Measurements from ENCODE around the gene GIT1.
A peak's percentile ranks its signal among the peaks of the same experiment; 100 is the strongest.

The GIT1 gene

DNA sequence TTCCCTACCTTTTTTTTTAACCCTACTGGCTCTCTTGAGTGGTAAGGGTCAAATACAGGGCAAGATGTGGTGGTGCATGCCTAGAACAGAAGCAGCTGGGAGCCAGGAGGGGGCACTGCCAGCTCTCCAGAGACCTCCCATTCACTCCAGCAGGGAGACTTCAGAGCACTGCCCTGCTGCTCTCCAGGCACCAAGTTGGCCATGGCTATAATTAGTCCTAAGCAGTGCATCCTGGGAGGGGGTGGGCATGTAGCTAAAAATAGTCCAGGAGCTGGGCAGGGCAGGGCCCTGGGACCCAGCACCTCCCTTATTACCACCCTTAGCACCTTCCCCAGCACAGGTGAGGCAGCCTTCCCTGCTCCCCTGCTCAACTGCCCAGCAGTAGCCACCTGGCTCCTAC lies 29.8 kb upstream of the GIT1 start:
- Mint-ChIP-seq H3K4me3 (no peak overlapping the region), H3K4me1 (peaks cover 50% of the 10 kb centered on the region), H3K9me3 (no peaks in the 10 kb centered on the region), H3K27ac (no peak overlapping the region), H3K36me3 (no peaks in the 10 kb centered on the region), H3K27me3 (no peaks in the 10 kb centered on the region)

GRCh38 chr17:29618272-29619065 lies 29.0 kb upstream of the GIT1 start:
- Mint-ChIP-seq H3K27me3 (no peaks in the 10 kb centered on the region), H3K4me3 (peak overlapping the region; percentile 86), H3K9me3 (no peaks in the 10 kb centered on the region), H3K4me1 (peaks cover 49% of the 10 kb centered on the region), H3K36me3 (no peaks in the 10 kb centered on the region), H3K27ac (peak overlapping the region; percentile 17)

- no peaks in the 10 kb centered on the region for H3K9me3 Mint-ChIP-seq
- H3K27me3 Mint-ChIP-seq = no peaks in the 10 kb centered on the region
- peak overlapping the region; percentile 73 for H3K27ac Mint-ChIP-seq
- no peaks in the 10 kb centered on the region for H3K36me3 Mint-ChIP-seq
- H3K4me1 Mint-ChIP-seq = peaks cover 41% of the 10 kb centered on the region
- H3K4me3 Mint-ChIP-seq = peak overlapping the region; percentile 86
These were observed 28.2 kb upstream of the GIT1 start for GRCh38 chr17:29617481-29618271.

DNA sequence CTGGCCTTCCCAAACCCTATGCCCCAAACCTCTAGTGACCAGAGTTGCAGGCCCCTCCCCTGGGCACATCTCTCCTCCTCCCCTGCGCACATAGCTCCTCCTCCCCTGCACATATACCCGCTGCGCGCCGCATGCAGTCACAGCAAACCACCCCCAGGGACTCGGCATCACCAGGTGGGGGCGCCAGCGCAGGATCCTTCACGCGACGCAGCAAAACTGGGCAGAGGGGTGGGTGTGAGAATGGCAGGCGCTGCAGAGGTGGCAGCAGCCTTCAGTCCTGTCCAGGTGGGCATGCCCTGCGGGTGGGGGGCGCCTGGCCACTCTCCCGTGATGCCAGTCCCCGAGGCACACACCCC lies 27.7 kb upstream of the GIT1 start:
- peak overlapping the region; percentile 86 for H3K4me3 Mint-ChIP-seq
- peak overlapping the region; percentile 73 for H3K27ac Mint-ChIP-seq
- no peaks in the 10 kb centered on the region for H3K27me3 Mint-ChIP-seq
- no peaks in the 10 kb centered on the region for H3K36me3 Mint-ChIP-seq
- H3K4me1 Mint-ChIP-seq = peaks cover 40% of the 10 kb centered on the region
- no peaks in the 10 kb centered on the region for H3K9me3 Mint-ChIP-seq

DNA sequence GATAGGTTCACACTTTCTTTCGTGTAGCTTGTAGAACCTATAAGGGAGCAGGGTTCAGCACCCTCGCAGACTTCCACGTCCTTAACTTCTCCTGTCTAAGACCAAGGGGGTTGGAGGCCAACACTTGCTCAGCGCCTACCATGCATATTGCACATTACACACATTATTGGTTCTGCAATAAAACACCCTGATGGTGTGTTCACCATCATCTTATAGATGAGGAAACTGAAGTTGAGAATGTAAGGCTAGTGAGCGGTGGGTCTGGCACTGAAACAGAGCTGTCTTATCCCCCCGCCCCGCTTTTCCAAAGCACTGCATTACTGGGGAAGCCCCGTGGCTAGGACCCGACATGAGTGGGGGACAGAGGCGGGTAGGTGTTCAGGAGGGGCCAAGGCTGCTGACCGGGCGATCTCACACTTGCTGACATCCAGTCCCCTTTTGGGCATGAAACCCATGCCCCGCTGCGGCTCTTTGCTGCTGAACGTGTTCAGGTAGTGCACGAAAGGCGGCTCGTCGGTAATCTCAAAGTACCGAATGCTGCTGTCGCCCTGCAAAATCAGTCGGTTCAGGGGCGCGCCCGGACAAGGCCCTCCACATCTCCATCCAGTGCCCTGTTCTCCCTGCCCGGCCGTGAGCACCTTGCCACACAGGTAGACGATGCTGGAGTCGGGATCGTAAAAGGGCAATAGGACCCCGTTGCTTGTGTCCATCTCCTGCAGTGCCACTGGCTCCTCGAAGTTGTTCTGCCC lies 27.0 kb upstream of the GIT1 start:
- Mint-ChIP-seq H3K27me3 (no peaks in the 10 kb centered on the region), H3K36me3 (no peaks in the 10 kb centered on the region), H3K4me3 (peak overlapping the region; percentile 86), H3K4me1 (peaks cover 37% of the 10 kb centered on the region), H3K27ac (peak overlapping the region; percentile 73), H3K9me3 (no peaks in the 10 kb centered on the region)

DNA sequence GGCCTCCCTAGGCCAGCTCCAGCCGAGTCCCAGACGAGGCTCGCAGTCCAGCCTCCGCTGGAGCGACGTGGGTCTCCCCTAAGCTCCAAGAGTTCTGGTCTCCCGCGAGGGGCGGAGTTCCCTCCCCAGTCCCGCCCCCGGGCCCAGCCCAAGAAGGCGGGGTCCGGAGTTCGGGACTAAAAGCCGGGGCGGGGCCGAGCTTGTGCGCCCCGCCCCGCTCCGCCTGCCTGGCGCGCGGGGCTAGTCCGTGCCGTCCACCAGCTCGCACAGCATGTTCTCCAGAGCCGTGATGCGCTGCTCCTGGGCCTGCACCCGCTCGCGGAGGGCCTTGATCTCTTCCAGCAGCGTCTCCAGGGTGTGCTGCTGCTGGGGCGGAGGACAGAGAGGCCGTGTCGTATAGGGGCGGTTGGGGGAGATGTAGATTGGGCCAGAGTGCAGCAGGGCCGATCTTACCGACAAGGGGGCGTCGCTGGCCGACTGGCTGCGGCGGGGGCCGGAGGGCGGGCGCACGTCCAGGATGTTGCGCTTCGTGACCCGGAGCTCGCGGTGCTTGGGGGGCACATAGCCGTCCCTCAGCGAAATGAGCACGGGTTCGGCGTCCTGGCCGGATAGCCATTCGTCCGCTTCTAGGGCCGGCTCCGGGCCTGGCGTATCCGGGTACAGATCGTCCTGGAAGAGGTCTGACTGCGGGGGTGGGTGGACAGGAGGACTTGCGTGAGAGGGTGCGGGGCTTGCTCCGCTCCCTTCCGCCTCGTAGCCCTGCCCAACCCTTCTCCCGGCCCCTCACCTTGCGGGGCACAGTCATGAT lies 26.2 kb upstream of the GIT1 start:
- H3K27me3 Mint-ChIP-seq = no peaks in the 10 kb centered on the region
- H3K9me3 Mint-ChIP-seq = no peaks in the 10 kb centered on the region
- H3K4me1 Mint-ChIP-seq = peaks cover 32% of the 10 kb centered on the region
- H3K4me3 Mint-ChIP-seq = peak overlapping the region; percentile 86
- no peaks in the 10 kb centered on the region for H3K36me3 Mint-ChIP-seq
- peak overlapping the region; percentile 17 for H3K27ac Mint-ChIP-seq

DNA sequence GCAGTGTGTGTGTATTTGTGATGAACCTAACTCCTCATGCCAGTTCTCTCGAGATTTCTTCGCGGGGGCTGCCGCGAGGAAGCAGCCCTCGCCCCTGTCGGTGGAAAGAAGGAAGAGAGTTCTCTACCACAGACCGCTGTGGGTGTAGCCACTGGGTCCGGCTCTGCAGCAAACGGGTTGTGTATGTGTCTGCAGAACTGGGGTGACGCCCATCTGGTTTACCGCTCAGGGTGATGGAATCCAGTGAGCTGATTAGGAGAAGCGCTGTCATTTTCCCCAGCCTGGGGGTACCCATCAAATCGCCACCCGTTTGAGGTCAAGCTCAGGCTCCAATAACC lies 25.6 kb upstream of the GIT1 start:
- no peak overlapping the region for H3K27ac Mint-ChIP-seq
- no peaks in the 10 kb centered on the region for H3K9me3 Mint-ChIP-seq
- H3K4me1 Mint-ChIP-seq = peaks cover 32% of the 10 kb centered on the region
- no peaks in the 10 kb centered on the region for H3K36me3 Mint-ChIP-seq
- H3K4me3 Mint-ChIP-seq = peak overlapping the region; percentile 86
- no peaks in the 10 kb centered on the region for H3K27me3 Mint-ChIP-seq

GRCh38 chr17:29614349-29615047 lies 25.1 kb upstream of the GIT1 start:
- Mint-ChIP-seq H3K27me3 (no peaks in the 10 kb centered on the region), H3K9me3 (no peaks in the 10 kb centered on the region), H3K4me3 (peak overlapping the region; percentile 86), H3K4me1 (peaks cover 32% of the 10 kb centered on the region), H3K36me3 (no peaks in the 10 kb centered on the region), H3K27ac (no peak overlapping the region)

DNA sequence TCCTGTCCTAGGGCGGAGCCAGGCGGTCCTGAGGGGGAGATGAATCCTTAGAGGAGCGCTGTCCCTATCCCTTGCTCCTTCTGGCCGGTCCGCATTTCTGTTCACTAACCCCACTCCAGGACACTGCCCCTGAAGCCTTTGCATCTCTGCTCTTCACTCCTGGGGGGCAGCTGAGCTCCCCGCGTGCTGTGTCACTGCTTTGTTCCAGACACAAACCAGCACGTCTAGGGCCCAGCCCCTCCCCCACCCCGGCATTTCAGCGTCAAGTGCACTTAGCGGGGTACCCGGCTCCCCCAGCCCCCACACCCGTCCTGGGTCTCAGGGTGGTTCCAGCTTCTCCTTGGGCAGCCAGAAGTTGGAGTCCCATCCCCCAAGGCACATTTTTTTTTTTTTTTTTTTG lies 24.4 kb upstream of the GIT1 start:
- Mint-ChIP-seq H3K4me1 (peaks cover 32% of the 10 kb centered on the region), H3K27ac (no peak overlapping the region), H3K36me3 (no peaks in the 10 kb centered on the region), H3K9me3 (no peaks in the 10 kb centered on the region), H3K4me3 (peak overlapping the region; percentile 72), H3K27me3 (no peaks in the 10 kb centered on the region)

DNA sequence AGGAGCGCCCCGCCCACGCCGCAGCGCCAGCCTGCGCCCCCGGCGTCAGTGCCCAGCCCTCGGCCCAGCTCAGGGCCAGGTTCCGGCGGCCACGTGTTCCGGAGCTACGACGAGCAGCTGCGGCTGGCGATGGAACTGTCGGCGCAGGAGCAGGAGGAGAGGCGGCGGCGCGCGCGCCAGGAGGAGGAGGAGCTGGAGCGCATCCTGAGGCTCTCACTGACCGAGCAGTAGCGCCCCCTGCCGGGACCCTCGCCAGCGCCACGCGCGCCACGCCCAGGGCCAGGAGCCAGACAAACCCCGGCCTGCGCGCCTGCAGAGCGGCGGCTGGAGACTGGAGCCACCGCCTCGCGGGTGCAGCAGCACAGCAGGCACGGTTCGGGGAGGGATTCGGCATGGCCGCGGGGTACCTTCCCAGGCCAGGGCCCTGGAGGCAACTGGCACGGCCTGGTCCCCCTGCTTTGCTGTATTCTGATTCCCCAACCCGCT lies 23.9 kb upstream of the GIT1 start:
- Mint-ChIP-seq H3K36me3 (no peaks in the 10 kb centered on the region), H3K4me3 (no peak overlapping the region), H3K4me1 (peaks cover 32% of the 10 kb centered on the region), H3K27ac (no peak overlapping the region), H3K27me3 (no peaks in the 10 kb centered on the region), H3K9me3 (no peaks in the 10 kb centered on the region)

- Mint-ChIP-seq H3K36me3 (no peaks in the 10 kb centered on the region), H3K4me3 (peak overlapping the region; percentile 68), H3K27ac (no peak overlapping the region), H3K27me3 (no peaks in the 10 kb centered on the region), H3K4me1 (peaks cover 32% of the 10 kb centered on the region), H3K9me3 (no peaks in the 10 kb centered on the region)
These were observed 23.2 kb upstream of the GIT1 start for GRCh38 chr17:29612404-29613280.

GRCh38 chr17:29612094-29612403 lies 22.6 kb upstream of the GIT1 start:
- peaks cover 28% of the 10 kb centered on the region for H3K4me1 Mint-ChIP-seq
- H3K36me3 Mint-ChIP-seq = no peaks in the 10 kb centered on the region
- no peaks in the 10 kb centered on the region for H3K9me3 Mint-ChIP-seq
- no peaks in the 10 kb centered on the region for H3K27me3 Mint-ChIP-seq
- no peak overlapping the region for H3K4me3 Mint-ChIP-seq
- no peak overlapping the region for H3K27ac Mint-ChIP-seq

DNA sequence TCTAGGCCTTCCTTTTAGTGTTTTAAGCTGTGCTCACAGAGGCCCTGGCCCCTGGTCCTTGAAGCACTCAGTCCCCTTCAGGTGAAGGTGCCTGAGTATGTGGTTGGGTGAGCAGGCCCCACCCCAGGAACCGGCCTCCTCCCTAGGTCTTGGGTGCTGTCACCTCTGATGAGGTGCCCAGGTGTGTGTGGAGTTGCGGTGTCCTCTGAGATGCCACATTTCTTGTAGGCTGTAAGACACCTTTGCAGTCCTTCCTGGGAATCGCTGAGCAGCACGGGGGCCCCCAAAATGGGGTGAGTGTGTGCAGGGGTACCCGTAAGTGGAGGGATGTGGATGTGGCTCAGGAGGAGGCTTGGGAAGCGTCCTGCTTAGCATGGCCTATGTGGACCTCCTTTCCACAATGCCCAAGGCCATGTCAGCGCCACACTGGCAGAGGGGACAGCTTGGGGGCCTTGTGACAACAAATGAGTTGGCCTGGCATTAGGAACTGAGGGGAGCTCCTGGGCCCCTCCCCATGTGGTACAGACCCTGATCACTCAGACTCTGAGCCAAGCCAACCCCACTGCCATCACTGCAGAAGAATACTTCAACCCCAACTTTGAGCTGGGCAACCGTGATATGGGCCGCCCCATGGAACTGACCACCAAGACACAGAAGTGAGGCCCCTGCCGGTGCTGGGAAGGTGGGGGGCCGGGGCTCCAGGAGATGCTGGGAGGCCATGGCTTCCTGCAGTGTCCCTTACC lies 22.1 kb upstream of the GIT1 start:
- Mint-ChIP-seq H3K4me3 (no peak overlapping the region), H3K4me1 (peaks cover 22% of the 10 kb centered on the region)

More for the DNA sequence above, 22.1 kb upstream of the GIT1 start:
- H3K9me3 Mint-ChIP-seq = no peaks in the 10 kb centered on the region
- no peak overlapping the region for H3K27ac Mint-ChIP-seq
- H3K27me3 Mint-ChIP-seq = no peaks in the 10 kb centered on the region
- H3K36me3 Mint-ChIP-seq = no peaks in the 10 kb centered on the region

Data from activated naive CD4-positive, alpha-beta T cell treated with anti-CD3 and anti-CD28 coated beads, Interleukin-2, amount 50 U/mL, for 24 hours (primary cell).